Activated CD8-positive, alpha-beta memory T cell treated with anti-CD3 and anti-CD28 coated beads for 24 hours (primary cell): ENCODE measurements around the gene ENPP6.

Source experiments
- DNase-seq: peaks from one replicate; pipeline ENCODE4 v3.0.0-alpha.2; 2020

ENPP6 gene

DNA sequence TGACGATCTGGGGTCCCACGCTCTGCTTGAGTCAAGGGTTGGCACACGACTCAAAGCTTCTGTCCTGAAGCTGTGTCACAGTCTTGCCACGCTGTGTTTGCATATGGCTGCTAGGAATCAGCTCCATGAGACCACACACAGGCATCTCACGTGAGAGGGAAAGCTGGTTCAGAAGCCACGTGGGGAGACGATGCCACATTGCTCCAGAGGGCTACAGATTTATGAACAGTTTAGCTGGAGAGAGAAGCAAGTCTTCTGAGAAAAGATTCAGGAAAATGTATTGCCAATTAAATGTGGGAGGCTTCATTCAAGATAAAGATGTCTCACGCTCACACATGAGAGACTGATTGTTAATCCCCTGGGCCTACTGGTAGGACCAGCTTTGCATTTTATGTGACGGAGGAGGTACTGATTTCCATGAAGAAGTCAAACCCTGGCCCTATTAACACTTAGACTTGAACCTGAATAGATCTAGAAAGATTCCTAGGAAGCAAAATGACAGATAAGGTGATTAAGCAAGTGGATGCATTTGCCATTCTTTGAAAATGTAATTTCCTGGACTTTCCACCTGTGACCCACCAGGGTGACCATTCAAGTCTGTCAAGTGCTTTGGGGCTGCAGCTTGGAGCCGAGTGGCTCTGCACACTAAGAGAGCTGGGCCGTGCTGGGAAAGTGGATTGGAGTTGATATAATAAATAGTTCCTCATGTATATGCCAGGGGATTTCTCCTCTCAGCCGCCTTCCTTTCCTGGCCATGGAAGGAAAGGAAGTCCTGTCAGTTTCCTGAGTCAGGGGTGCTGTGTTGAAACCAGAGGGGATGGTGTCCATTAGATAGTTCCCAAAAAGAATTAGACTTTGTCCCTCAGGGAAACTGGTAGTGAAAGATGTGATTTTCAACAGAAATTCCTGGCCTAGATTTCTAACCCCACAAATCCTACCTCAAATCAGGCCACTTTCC lies 29.0 kb downstream of the ENPP6 start:
- no peak for DNase-seq

DNA sequence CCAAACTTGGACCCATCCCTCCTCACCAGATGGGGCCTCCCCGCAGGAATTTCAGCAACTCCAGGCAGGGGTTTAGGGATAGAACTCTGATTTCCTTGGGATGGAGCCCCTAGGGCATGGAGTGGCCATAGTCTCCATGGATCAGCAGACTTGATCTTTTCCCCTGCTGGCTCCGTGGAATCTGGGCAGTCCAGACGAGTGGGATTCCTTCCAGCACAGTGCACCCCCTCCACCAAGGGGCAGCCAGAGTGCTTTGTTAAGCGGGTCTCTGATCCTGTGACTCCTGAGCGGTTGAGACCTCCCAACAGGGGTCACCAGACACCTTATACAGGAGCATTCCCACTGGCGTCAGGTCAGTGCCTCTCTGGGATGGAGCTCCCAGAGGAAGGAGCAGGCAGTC lies 40.4 kb downstream of the ENPP6 start:
- no peak for DNase-seq

DNA sequence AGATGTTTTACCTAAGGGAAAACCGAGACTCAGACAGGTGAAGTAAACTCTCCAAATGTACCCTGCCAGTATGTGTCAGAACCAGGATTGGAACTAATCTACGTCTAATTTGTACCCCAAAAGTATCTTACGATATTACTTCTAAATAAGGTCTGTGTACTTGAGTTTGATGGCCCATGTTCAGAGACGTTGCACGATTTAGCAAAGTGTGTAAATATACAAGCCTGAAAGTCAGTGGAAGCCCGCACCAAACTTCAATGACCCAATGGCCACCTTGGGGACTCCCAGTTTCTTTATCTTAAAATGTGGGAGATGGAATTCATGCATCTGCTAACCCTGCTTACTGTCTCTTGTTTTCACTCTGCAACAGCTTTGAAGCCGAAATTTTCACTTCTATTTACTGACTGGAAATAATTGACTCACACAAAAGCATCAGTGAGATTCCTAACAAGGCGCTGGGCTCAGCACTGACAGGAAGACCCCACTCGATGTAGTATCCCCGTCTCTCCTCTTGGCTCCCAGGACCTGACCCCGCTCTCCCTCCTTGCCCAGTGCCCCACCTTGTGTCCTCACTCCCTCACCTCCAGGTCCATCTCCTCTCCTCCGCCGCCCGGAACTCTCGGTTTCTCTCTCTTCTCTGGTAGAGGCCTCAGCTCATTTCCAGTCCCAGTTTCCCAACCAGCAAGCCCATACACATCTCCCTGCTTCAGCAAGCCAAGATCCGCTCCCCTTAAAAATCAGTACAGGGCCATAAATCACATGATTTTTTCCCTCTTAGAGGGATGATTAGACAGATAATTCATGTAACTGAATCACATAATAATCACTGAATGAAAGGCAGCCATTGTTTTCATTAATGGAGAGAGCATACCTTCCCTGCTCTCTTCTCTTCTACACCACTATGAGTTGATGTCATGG lies 42.8 kb downstream of the ENPP6 start:
- no peak for DNase-seq

DNA sequence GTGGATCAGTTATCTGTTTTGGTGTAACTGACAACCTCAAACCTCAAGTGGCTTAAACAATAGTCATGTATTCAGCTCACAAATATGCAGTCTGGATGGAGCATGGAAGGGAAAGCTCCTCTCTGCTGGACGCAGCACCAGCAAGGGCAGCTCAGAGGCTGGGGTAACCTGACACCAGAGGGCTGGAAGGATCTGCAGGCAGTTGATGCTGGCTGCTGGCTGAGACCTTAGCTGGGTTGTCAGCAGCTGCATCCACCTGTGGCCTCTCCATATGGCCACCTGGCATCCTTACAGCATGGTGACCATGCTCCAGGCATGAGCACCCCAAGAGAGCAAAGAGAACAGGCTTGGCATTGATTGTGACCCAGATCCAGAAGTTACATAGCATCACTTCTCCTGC lies 46.7 kb downstream of the ENPP6 start:
- DNase-seq = no peak

DNA sequence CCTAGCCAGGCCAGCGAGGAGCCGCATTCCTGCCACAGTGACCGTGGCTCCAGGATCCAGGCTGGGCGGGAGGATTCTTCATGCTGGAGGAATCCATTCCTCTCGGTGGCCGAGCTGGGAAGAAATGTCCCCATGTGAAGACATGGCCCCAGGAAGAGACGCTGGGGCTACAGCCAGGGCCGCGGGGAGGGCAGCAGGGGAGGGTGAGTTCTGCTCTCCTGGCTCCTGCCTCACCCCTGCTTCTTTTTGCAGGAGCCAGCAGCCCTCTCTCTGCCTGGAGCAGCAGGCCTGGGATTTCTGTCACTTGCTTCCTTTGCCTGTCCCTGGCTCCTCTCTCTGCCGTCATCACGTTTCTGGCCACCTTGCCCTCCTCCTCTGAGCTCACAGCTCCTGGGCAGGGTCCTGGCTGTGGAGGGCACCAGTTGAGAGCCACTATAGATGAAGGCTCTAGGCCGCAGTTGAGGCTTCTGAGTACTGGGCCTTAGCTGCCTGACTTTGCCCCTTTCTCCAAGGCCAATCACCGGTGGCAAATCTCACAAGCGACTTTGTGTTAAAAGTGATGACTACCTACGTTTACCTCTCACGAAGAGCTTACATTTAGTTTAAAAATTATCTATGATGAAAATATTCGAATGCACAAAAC lies 48.3 kb downstream of the ENPP6 start:
- DNase-seq = no peak

DNA sequence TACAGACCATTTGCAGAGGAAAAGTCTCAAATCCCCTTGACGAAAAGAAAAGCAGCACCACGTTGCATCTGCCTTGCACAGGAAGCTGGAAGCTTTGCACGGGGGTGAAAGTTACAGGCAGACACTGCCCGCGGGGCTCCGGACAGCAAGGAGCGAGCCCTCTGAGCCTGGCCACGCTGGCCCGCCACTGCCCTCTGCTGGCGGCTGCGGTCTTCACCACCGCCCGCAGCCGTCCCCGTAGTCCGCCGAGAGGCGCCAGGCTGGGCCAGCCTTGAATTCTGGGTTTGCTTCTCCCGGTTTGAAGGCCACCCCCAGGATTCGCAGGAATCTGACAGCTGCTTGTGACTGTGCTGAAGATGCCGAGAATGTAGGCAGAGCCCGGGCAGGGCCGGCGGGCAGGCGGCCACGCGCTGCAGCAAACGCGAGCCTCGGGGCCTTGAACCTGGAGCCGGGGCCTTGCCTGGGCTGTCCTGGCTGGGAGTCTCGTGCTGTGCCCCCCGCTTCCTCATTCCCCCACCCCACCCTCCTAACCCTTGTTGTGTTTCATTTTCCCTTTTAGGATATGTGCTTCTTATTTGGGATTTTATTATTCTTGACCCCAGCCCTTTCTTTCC lies 49.2 kb downstream of the ENPP6 start:
- peak; percentile 85 for DNase-seq

DNA sequence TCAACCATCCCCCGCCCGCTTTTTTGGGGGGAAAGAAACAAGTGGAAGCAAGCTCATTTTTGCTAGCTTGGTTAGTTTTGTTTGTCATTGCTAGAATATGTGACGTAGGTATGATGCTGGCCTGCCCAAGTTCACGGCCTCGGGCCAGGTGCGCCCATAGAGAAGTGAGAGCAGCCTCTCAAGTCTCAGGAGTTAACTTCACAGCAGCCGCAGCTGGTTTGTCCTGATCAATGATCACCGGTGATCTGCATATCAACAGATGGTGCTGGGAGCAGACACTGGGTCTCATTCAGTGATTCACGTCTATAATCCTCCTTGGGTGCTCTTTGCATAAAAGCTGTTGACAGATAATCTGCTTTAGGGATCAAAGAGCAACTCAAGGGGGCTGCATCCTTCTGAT lies 50.1 kb downstream of the ENPP6 start:
- no peak for DNase-seq

DNA sequence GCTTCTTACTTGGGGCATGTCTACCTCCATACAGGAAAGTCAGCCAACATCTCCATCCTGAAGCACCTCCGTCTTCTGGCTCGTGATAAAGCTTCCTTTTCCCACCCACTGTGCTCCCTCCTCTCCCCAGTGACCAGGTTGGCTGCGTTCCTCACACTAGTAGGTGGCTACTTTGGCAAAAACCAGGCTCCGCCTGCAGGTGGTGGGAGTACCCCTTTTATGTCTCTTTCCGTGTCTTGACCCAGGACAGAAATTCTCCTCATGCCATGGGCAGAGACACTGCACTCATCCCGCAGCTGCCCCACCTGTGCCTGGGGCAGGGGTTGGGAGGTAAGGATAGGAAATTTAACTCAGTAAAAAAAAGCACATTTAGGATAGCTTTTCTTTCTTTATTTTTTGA lies 50.9 kb downstream of the ENPP6 start:
- no peak for DNase-seq

DNA sequence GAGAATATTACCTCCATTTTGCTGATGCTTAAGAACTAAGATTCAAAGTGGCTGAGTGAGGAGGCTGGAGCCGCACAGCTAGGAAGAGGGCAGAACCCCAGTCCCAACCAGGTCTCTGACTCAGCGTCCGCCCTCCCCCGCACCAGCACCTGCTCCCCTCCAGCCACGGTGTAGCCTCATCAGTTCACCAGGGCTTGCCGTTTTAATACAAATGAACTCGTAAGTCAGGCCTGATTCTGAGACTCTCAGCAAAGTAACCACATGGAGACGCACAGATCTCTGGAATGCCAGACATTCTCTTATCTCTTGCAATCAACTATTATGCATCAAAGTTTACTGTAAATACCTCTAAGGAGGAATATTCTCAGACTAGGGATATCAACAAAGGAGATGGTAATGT lies 52.4 kb downstream of the ENPP6 start:
- DNase-seq = no peak

DNA sequence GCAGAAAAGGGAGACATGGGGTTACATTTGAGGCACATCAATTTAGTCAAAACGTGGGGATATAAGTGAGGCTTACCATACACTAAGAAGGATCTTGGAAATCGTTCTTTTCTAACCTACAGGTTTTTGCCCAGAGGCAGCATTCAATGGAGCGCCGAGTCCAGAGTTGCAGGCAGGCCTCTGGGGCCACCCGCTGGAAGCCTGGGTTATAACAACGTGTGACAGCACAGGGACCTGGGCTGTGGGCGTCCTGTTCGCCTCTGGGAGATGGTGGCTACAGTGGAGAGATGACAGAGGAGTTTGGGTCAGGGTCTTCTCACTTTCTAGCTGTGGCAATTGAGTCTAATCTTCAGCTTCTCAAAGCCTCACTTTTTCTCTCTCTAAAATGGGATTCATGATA lies 53.9 kb downstream of the ENPP6 start:
- no peak for DNase-seq

DNA sequence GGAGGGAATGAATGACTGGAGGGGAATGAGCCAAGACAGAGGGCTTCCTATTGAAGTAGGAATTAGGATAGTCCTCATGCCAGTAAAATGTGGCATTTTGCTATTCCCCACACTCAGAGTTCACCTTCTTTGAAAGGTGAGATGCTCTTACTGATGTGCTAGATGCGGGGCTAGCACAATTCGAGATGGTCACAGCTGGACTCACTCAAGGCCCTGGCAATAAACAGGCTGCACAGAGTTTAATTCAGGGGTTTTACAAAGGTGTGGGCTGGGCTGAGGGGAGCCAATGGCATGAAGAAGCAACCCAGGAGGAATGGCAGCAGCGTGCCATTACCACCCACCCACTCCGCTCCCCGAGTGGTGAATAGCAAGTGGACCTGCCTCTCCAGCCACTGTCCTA lies 55.1 kb downstream of the ENPP6 start:
- no peak for DNase-seq

DNA sequence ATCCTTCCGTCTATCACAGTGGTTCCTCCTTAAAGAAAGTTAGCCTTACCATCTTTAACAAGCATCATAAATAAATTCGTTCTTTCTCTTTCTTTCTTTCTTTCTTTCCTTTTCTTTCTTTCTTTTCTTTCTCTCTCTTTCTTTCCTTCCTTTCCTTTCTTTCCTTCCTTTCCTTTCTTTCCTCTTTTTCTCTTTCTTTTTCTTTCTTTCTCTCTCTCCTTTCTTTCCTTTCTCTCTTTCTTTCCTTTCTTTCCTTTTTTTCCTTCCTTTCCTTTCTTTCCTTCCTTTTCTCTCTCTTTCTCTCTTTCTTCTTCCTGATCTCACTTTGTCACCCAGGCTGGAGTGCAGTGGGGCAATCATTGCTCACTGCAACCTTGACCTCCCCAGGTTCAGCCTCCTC lies 60.4 kb downstream of the ENPP6 start:
- DNase-seq = no peak

DNA sequence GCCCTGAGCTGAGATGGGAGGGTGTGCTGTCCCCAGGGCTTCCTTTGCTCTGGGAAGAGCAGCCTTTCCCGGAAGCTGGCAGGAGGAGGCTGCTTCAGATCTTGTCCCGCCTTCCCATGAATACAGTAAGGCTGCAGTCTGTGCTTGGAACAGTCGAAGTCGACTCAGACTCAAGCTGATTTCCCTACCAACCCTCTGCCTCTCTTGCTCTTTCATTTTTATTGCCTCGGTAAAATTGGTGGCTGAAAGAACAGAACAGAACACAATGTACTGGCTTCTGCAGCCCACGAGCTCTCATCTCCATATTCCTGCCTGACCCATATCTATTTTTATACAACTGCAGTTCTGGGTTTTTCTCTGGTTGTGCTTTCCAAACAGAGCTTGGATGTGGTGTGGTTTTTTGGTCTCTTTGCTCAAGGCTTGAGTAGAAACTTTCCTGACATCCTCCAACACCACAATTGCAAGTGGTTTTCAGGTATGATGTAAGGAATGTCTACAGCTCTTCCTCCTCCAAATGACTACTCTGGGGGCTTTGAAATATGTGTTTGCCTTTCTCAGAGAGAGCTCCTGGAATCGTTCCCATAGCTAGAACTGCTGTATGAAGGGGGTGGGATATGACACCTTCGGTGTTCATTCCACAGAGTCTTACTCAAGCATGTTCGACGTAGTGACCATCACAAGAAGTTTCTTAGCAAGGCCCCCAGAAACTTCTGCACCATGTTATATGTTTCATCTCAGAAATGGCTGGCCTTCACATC lies 61.3 kb downstream of the ENPP6 start:
- no peak for DNase-seq

DNA sequence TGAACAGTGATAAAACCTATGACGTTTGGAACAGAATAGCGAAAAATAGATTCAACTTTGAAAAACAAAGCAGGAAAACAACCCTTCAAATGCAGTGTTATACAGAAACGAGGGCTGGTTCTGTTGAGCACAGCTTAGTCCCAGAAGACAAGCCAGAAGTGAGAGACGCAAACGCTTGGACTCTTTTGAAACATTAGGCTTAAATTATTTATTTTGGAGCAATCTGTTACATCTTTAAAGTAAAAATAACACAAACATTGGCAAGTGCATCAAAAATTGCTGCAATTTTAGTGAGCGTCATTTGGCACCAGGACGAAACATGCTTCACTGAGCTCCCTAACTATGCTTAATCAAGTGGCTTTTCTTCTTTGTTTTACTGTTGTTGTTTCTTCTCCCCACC lies 63.5 kb downstream of the ENPP6 start:
- DNase-seq = no peak

DNA sequence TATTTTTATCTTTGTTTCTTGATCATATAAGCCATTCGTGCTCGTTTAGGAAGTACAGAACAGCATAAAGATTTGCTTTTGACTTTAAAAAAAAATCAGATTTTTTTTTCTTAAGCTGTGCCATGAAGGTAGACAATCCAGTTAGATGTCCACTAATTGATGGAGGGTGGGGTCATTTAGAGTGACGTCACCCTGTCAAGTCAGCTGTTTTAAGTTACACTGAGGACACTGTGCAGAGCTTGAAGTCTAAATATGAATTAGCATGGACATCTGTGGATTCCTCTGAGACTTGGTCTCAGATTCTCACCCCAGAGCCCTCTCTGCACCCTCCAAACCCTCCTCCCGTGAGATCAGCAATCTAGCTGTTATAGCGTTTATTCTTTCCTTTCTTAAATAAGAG lies 63.9 kb downstream of the ENPP6 start:
- DNase-seq = no peak

DNA sequence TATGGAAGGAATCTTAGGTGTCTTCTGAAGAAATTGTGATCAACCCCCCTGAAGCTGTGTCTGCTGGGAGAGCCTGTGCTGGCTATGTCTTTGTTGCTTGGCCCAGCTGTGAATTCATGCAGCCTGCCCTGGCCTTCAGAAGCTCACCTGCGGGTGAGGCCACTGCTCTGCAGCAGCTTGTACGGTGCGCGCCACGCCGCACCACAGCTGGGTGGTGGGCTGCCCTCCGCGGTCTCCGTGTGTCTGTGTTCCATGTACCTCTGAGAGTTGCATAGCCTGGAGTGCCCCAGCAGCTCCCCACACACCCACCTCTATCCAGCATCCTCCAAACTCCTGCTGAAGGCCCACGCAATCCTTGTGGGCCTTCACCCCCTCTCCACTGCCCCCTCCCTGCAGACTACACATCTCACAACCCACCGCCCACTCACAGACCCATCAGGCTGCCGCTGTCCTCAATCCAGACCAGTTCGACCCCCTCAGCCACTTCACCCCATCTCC lies 65.6 kb downstream of the ENPP6 start:
- no peak for DNase-seq

DNA sequence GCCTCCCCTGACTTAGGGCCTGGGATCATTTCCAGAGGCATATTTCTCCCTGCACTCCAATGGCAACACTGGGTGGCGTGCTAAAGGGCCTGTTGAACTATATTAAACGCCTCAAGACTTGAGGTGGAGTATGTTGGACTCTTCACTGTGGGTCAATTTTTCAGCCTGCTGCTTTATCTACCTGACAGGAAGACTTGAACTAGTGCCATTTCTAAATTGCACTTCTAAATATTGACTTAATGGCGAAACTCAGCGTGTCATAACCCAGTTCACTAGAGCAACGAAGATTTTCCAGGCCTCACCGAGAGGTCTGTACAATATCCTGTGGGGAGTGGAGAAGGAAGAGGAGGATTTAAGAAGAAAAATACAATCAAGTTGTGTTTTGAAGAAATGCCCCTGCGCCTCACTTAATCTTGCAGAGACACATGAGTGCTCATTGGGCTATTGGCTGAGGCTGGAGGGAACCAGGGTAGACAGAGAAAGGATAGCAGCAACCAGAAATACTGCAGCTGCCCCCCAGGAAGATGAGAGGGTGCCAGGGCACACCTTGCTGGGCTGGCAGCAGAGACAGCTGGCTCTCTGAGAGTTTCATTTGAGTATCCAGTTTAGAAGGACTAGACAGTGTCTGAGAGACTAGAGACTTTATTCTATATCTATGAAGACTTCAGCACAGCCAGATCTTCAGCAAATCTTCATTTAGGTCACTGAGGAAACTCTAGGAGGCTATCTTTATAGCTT lies 67.4 kb downstream of the ENPP6 start:
- no peak for DNase-seq

DNA sequence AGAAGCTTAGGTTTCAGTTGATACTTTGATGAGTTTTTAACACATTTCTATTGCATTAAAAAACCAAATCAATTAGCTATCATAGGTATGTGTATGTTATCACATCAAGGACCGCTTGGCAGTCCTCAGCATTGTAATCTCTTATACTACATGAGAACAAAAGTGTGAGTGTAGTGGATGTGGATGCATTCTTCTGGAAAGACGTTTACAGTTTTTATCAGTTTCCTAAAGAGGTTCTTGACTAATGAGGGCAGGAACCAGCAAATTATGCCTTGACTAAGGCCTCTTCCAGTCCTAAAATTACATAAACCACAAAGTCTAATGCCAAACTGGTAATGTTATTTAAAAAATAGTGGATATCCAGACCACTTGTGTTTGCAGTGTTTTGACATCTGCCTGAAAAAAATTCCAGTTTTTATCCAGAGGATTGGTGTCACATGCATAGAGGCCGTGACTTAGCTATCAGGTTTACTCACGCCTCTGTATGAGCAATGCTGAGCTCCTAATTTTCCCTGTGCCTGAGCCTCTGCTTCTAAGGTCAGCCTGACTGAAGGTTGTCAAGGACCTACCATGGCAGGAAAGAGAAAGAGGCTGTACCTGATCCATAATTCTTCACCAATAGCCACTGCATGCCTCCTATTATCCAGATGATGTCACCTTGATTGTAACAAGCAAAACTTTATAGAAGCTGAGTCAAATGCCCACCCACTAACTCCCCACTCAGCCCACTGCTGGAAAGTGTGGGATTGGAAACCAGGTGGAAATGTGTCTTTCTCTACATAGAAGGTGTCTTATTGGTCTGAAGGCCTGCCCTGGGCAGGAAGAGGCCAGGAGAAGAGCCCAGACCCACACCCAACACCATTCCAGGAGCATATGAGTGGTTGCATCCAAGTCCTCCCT lies 68.7 kb downstream of the ENPP6 start:
- DNase-seq = no peak

DNA sequence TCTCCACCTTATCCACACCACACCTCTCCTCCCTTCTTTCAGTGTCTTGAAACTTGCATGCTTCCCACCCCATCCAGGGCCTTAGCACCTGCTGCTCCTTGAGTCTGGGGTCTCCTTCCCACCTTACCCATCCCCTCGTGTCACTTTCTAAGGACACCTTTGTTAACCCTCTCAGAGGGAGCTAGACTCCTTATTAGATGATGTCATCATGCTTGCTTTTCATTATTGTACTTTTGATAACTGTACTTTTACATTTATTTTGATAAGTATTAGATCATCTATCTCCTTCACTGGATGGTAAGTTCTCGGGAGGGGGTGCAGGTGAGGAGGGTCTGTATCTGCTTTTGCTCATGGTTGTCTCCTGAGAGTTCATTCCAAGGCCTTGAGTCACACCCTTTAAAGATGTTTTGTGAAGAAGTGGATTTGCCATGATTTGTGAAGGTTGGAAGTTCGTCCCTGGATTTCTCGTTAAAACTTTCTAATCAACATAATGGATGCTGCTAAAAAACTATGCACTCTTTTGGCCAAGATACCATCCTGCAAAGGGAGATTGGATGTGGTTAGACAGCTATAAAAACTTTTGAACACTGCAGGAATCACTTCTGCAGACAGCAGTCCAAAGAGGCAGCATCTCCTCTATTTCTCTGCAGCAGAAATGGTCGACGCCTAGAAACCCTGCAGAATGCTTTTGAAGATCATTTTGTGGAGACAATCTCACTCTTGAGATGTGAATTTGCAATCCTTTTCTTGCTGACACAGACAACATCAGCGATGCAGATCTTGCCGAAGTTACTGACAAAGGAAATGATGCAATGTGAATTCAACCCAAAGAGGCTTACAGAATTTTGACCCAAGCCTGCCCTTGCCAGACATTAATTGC lies 69.6 kb downstream of the ENPP6 start:
- no peak for DNase-seq
